ENCODE measurements around the gene LANCL1. TPM values are rescaled to one million over a fixed set of nuclear protein-coding genes. Genes with fewer than 3 reads are reported as not detected.

Gene LANCL1
- total and polyA plus RNA-seq, 2 donors from 2014 or later, result 28.0 to 47.4 TPM

DNA sequence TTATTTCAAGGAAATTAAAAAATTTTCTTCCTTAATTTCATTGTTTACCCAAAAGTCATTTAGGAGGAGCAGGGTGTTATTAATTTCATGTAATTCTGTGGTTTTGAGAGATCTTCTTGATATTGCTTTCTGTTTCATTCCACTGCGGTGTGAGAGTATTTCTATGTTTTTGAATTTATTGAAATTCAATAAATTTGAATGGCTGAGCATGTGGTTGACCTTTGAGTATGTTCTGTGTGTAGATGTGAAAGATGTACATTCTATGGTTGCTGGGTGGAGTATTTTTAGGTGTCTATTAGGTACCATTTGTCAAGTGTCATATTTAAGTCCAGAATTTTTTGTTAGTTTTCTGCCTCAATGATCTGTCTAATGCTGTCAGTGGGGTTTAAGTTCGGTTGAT, 39.4 kb upstream of the LANCL1 start:
- intact Hi-C loops (cut with DNase I), result no loop called here
- H3K9me3 ChIP-seq (ENCODE audit: control insufficient read depth in 2 of 3, insufficient read depth in 1 of 3, low read length in 3 of 3), result no peaks in the 10 kb centered on the region
- H3K4me1 ChIP-seq (ENCODE audit: control insufficient read depth in 2 of 3, insufficient read depth in 2 of 3, low read depth in 1 of 3, low read length in 3 of 3), result no peaks in the 10 kb centered on the region
- H3K9ac ChIP-seq (ENCODE audit: low read length in 3 of 3), result no peak overlapping the region
- no peak for FAIRE-seq
- DNase-seq, result no peak
- H3K27ac ChIP-seq (ENCODE audit: low read depth in 2 of 2, low read length in 2 of 2), result no peak overlapping the region
- H3K36me3 ChIP-seq (ENCODE audit: control insufficient read depth in 2 of 3, insufficient read depth in 3 of 3, low read length in 3 of 3), result no peaks in the 10 kb centered on the region
- no peaks in the 10 kb centered on the region for H3K27me3 ChIP-seq (ENCODE audit: control insufficient read depth, insufficient read depth, low read length)
- TF ChIP-seq, protein P1, sequence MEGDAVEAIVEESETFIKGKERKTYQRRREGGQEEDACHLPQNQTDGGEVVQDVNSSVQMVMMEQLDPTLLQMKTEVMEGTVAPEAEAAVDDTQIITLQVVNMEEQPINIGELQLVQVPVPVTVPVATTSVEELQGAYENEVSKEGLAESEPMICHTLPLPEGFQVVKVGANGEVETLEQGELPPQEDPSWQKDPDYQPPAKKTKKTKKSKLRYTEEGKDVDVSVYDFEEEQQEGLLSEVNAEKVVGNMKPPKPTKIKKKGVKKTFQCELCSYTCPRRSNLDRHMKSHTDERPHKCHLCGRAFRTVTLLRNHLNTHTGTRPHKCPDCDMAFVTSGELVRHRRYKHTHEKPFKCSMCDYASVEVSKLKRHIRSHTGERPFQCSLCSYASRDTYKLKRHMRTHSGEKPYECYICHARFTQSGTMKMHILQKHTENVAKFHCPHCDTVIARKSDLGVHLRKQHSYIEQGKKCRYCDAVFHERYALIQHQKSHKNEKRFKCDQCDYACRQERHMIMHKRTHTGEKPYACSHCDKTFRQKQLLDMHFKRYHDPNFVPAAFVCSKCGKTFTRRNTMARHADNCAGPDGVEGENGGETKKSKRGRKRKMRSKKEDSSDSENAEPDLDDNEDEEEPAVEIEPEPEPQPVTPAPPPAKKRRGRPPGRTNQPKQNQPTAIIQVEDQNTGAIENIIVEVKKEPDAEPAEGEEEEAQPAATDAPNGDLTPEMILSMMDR (IDR thresholded peaks at IDR 0.05; ENCODE audit: borderline replicate concordance, extremely low read depth, insufficient read depth), result no peak
- H3K4me3 ChIP-seq (ENCODE audit: low read length in 3 of 3), result no peak overlapping the region

DNA sequence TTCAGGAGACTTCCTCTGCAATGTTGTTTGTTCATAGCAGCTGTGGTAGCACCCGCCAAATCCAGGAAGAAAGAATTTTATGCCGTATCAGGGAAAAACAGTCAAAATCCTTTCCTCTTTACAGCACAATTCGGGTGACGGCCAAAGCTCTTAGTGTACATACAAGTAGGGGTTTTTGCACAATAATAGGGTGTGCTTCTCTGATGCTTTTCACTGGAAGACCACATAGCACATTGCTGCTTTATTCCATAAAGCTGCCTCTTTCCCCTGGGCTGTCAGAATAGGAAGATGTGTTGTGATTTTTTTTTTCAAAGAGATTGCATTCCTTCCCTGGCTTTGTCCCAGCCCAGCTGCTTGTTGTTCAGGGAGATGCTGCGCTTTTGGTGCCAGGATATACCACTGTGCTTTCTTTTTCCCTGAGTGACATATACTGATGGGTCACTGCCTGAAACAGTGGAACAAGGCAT, 27.2 kb upstream of the LANCL1 start:
- DNase-seq (peak in 2 of 5 donors; percentile 3 to 16), FAIRE-seq (no peak)
- no peaks in the 10 kb centered on the region for H3K36me3 ChIP-seq (ENCODE audit: control insufficient read depth in 2 of 3, insufficient read depth in 3 of 3, low read length in 3 of 3)
- H3K27ac ChIP-seq (ENCODE audit: low read depth in 2 of 2, low read length in 2 of 2), result no peak overlapping the region
- no peak overlapping the region for H3K9ac ChIP-seq (ENCODE audit: low read length in 3 of 3)
- intact Hi-C loops (cut with DNase I), result no loop called here
- H3K9me3 ChIP-seq (ENCODE audit: control insufficient read depth in 2 of 3, insufficient read depth in 1 of 3, low read length in 3 of 3), result no peaks in the 10 kb centered on the region
- peak overlapping the region in 1 of 3 donors; percentile 51 for H3K4me3 ChIP-seq (ENCODE audit: low read length in 3 of 3)
- H3K27me3 ChIP-seq (ENCODE audit: control insufficient read depth, insufficient read depth, low read length), result no peaks in the 10 kb centered on the region
- TF ChIP-seq, protein P1 (IDR thresholded peaks at IDR 0.05; ENCODE audit: borderline replicate concordance, extremely low read depth, insufficient read depth), result no peak
- peaks cover 0 to 2% (median 0%) of the 10 kb centered on the region in 3 donors for H3K4me1 ChIP-seq (ENCODE audit: control insufficient read depth in 2 of 3, insufficient read depth in 2 of 3, low read depth in 1 of 3, low read length in 3 of 3)

DNA sequence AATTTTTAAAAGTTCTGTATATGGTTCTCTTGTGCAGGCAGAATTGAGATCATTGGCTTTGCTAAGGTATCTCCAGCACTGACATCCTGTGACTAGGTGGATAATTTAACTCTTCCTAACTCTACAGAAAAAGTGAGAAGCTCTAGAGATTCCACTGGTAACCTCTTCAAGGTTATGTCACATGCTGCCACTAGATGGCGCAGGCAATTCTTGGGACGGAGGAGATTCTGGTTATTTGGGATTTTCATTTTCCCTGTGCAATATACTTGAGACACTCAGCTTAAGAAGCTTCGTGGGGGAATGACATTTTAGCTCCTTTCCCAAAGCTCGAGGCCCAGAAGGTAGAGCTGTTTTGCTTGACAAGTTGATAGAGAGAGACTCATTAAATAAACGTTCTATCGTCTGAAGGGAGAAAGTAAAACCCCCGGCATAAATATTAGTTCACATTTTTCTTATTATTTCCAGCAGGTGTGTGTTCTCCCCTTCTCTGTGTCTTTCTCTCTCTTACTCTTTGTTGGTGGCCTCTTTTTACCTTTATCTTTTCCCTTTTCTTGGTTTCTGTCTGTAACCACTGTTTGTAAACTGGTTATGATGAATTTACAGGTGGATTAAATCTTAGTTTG, 26.6 kb upstream of the LANCL1 start:
- TF ChIP-seq, protein P1 (IDR thresholded peaks at IDR 0.05; ENCODE audit: borderline replicate concordance, extremely low read depth, insufficient read depth), result peak; percentile 85
- peak; percentile 38 for FAIRE-seq
- Histone ChIP-seq H3K27me3 (ENCODE audit: control insufficient read depth, insufficient read depth, low read length) (no peaks in the 10 kb centered on the region), H3K27ac (ENCODE audit: low read depth in 2 of 2, low read length in 2 of 2) (no peak overlapping the region), H3K9me3 (ENCODE audit: control insufficient read depth in 2 of 3, insufficient read depth in 1 of 3, low read length in 3 of 3) (no peaks in the 10 kb centered on the region), H3K36me3 (ENCODE audit: control insufficient read depth in 2 of 3, insufficient read depth in 3 of 3, low read length in 3 of 3) (no peaks in the 10 kb centered on the region), H3K9ac (ENCODE audit: low read length in 3 of 3) (peak overlapping the region in 2 of 3 donors; percentile 14 to 39), H3K4me1 (ENCODE audit: control insufficient read depth in 2 of 3, insufficient read depth in 2 of 3, low read depth in 1 of 3, low read length in 3 of 3) (peaks cover 0 to 2% (median 0%) of the 10 kb centered on the region in 3 donors), H3K4me3 (ENCODE audit: low read length in 3 of 3) (peak overlapping the region in 2 of 3 donors; percentile 51 to 71)
- peak in 3 of 5 donors; percentile 49 to 74 (median 52) for DNase-seq
- intact Hi-C loops (cut with DNase I), result no loop called here
